GM23338 (cell line): ENCODE data around the gene AR. TPM values are rescaled to one million over a fixed set of nuclear protein-coding genes. Genes with fewer than 3 reads are reported as not detected.

Source experiments
- ATAC-seq: fragments of 200-7000 bp; cut with Tn5 transposase; 3 replicates; pipeline ENCODE4 v1.9.1; 2020
- DNase-seq: peaks from one replicate; pipeline ENCODE4 v3.0.0-alpha.2; 2015; ENCODE audit warnings: low spot score
- H2AFZ ChIP-seq: fragments of 200-600 bp; sonication (generic); 2 replicates; pipeline ENCODE4 v1.8.0; 2016; ENCODE audit warnings: antibody characterized with exemption, mild to moderate bottlenecking, moderate library complexity
- H3F3A ChIP-seq: fragments of 200-600 bp; sonication (generic); replicated peaks from 2 replicates; pipeline ENCODE4 v1.8.0; 2017; ENCODE audit warnings: antibody characterized with exemption, mixed run types, low read depth
- H3K27ac ChIP-seq: fragments of 200-600 bp; sonication (generic); 2 replicates; pipeline ENCODE4 v1.6.1; 2016; ENCODE audit warnings: low read depth
- H3K27me3 ChIP-seq: fragments of 200-600 bp; sonication (generic); 2 replicates; pipeline ENCODE4 v1.8.0; 2016; ENCODE audit warnings: mild to moderate bottlenecking, mixed run types, moderate library complexity; ENCODE audit not compliant: insufficient read depth
- H3K36me3 ChIP-seq: fragments of 200-600 bp; sonication (generic); 2 replicates; pipeline ENCODE4 v1.8.0; 2016; ENCODE audit warnings: mild to moderate bottlenecking; ENCODE audit not compliant: insufficient read depth
- H3K4me1 ChIP-seq: fragments of 200-600 bp; sonication (generic); 2 replicates; pipeline ENCODE4 v1.8.0; 2016; ENCODE audit warnings: mild to moderate bottlenecking, moderate library complexity; ENCODE audit not compliant: insufficient read depth
- H3K4me2 ChIP-seq: fragments of 200-600 bp; sonication (generic); 2 replicates; pipeline ENCODE4 v1.7.1; 2017; ENCODE audit warnings: mixed run types
- H3K4me3 ChIP-seq: fragments of 200-600 bp; sonication (generic); 2 replicates; pipeline ENCODE4 v1.6.1; 2016; ENCODE audit warnings: mixed run types
- H3K79me2 ChIP-seq: fragments of 200-600 bp; sonication (generic); replicated peaks from 2 replicates; pipeline ENCODE4 v1.8.0; 2017; ENCODE audit warnings: mild to moderate bottlenecking; ENCODE audit not compliant: insufficient read depth
- H3K9me2 ChIP-seq: fragments of 200-600 bp; sonication (generic); 2 replicates; pipeline ENCODE4 v1.8.0; 2017; ENCODE audit not compliant: insufficient read depth
- H4K20me1 ChIP-seq: fragments of 200-600 bp; sonication (generic); replicated peaks from 2 replicates; pipeline ENCODE4 v1.8.0; 2017; ENCODE audit warnings: mild to moderate bottlenecking; ENCODE audit not compliant: insufficient read depth
- H3K27ac Mint-ChIP-seq: 2 replicates; pipeline ENCODE4 v1.8.0; 2020; ENCODE audit warnings: inconsistent platforms, mild to moderate bottlenecking, moderate library complexity, mixed read lengths
- H3K27me3 Mint-ChIP-seq: 3 replicates; pipeline ENCODE4 v1.8.0; 2022; ENCODE audit warnings: low read depth, mild to moderate bottlenecking, moderate library complexity, mixed read lengths, inconsistent platforms; ENCODE audit not compliant: insufficient read depth, poor library complexity
- H3K36me3 Mint-ChIP-seq: 3 replicates; pipeline ENCODE4 v1.8.0; 2021; ENCODE audit warnings: low read depth, mild to moderate bottlenecking, inconsistent platforms, moderate library complexity, mixed read lengths
- H3K4me1 Mint-ChIP-seq: 3 replicates; pipeline ENCODE4 v1.8.0; 2020; ENCODE audit warnings: mild to moderate bottlenecking, inconsistent platforms, mixed read lengths
- H3K4me3 Mint-ChIP-seq: 3 replicates; pipeline ENCODE4 v1.8.0; 2021; ENCODE audit warnings: moderate library complexity, mild to moderate bottlenecking, inconsistent platforms, mixed read lengths
- H3K9me3 Mint-ChIP-seq: 3 replicates; pipeline ENCODE4 v1.8.0; 2020; ENCODE audit warnings: moderate library complexity, mild to moderate bottlenecking, inconsistent platforms, mixed read lengths
- CREB1 ChIP-seq: fragments of 250-450 bp; sonication (Bioruptor Pico); IDR thresholded peaks from 2 replicates; pipeline ENCODE4 v1.5.0; 2020; ENCODE audit warnings: low read depth, mild to moderate bottlenecking, moderate library complexity
- CTCF ChIP-seq, 2 experiments: fragments of 200-600 bp in 1 of 2; sonication (generic) in 1 of 2; conservative IDR thresholded peaks; 2 replicates each; pipeline versions ENCODE4 v1.5.1 to v1.6.1; 2016 to 2017; ENCODE audit warnings: antibody characterized with exemption in 2 of 2, low read depth in 2 of 2, mild to moderate bottlenecking in 2 of 2, moderate library complexity in 1 of 2
- EZH2 ChIP-seq: fragments of 200-600 bp; sonication (generic); IDR thresholded peaks from one replicate; pipeline ENCODE4 v1.8.0; 2017; ENCODE audit warnings: antibody characterized with exemption, mild to moderate bottlenecking, low read depth; ENCODE audit not compliant: unreplicated experiment
- EZH2phosphoT487 ChIP-seq: fragments of 200-600 bp; sonication (generic); IDR thresholded peaks from one replicate; pipeline ENCODE4 v1.8.1; 2018; ENCODE audit warnings: antibody characterized with exemption; ENCODE audit not compliant: unreplicated experiment
- JUNB ChIP-seq: IDR thresholded peaks from one replicate; pipeline ENCODE4 v1.6.1; 2016; ENCODE audit warnings: antibody characterized with exemption; ENCODE audit not compliant: unreplicated experiment
- NANOG ChIP-seq: IDR thresholded peaks from 2 replicates; pipeline ENCODE4 v1.6.1; 2016; ENCODE audit warnings: antibody characterized with exemption, borderline replicate concordance
- POLR2AphosphoS5 ChIP-seq: IDR thresholded peaks from 2 replicates; pipeline ENCODE4 v1.6.1; 2016; ENCODE audit warnings: antibody characterized with exemption, low read depth
- REST ChIP-seq: IDR thresholded peaks from one replicate; pipeline ENCODE4 v1.6.1; 2018; ENCODE audit warnings: antibody characterized with exemption; ENCODE audit not compliant: unreplicated experiment
- STAT1 ChIP-seq: IDR thresholded peaks from one replicate; pipeline ENCODE4 v1.6.1; 2016; ENCODE audit warnings: antibody characterized with exemption; ENCODE audit not compliant: unreplicated experiment
- ZNF114 ChIP-seq: fragments of 250-450 bp; sonication (Bioruptor Pico); IDR thresholded peaks from 2 replicates; pipeline ENCODE4 v1.5.0; 2020; ENCODE audit warnings: mild to moderate bottlenecking, moderate library complexity
- ZNF331 ChIP-seq: fragments of 250-450 bp; sonication (Bioruptor Pico); IDR thresholded peaks from 2 replicates; pipeline ENCODE4 v1.5.0; 2020; ENCODE audit warnings: low read depth, mild to moderate bottlenecking, moderate library complexity
- polyA plus RNA-seq: library from polyadenylated mRNA; unstranded; fragments of >200 nt; fragmentation: Nextera tagmentation; extraction: Ambion mirVana; gene quantifications from 2 replicates; pipeline ENCODE4 v1.2.1, GENCODE V29; 2016
- total RNA-seq: library from RNA; depleted of rRNA; stranded (reverse); fragments of >200 nt; shearing (Covaris generic); gene quantifications from 2 replicates; pipeline ENCODE4 v1.2.3, GENCODE V29; 2014
- TF ChIP-seq, protein P1 (sequence below): IDR thresholded peaks from 2 replicates; pipeline ENCODE4 v1.6.1; 2016; ENCODE audit warnings: antibody characterized with exemption
- TF ChIP-seq, protein P2 (sequence below): fragments of 250-450 bp; sonication (Bioruptor Pico); IDR thresholded peaks from 2 replicates; pipeline ENCODE4 v1.5.0; 2020; ENCODE audit warnings: mild to moderate bottlenecking, moderate library complexity

AR gene
- total and polyA plus RNA-seq, 2 experiments from 2014 or later = 11.2 to 13.3 TPM

- Histone ChIP-seq H2AFZ (no peak overlapping the region), H3K27me3 (no peaks in the 10 kb centered on the region), H3K4me2 (no peak overlapping the region), H3K36me3 (no peaks in the 10 kb centered on the region), H3K79me2 (0 out of 2 replicates have a peak, but pooled peaks cover 5% of the 10 kb centered on the region), H3K27ac (no peak overlapping the region), H3F3A (no peaks in the 10 kb centered on the region), H3K4me1 (no peaks in the 10 kb centered on the region), H3K9me2 (no peaks in the 10 kb centered on the region), H4K20me1 (no peaks in the 10 kb centered on the region), H3K4me3 (no peak overlapping the region)
- ATAC-seq = no peak
- Mint-ChIP-seq H3K27ac (no peak overlapping the region), H3K27me3 (no peaks in the 10 kb centered on the region), H3K36me3 (peaks cover 3% of the 10 kb centered on the region; the same call in 1 of the 3 replicates), H3K4me3 (no peak overlapping the region), H3K9me3 (no peaks in the 10 kb centered on the region; the same call in 2 of the 3 replicates), H3K4me1 (no peaks in the 10 kb centered on the region)
- no peak for DNase-seq
- no peak for TF ChIP-seq JUNB
- TF ChIP-seq POLR2AphosphoS5 = no peak
- no peak for TF ChIP-seq EZH2
- TF ChIP-seq CTCF (conservative IDR thresholded peaks at IDR 0.05; ENCODE audit: low read depth in 2 of 2) = no peak
- no peak for TF ChIP-seq ZNF114 (CRISPR knock-in tag)
- TF ChIP-seq NANOG = no peak
- TF ChIP-seq, protein P1, sequence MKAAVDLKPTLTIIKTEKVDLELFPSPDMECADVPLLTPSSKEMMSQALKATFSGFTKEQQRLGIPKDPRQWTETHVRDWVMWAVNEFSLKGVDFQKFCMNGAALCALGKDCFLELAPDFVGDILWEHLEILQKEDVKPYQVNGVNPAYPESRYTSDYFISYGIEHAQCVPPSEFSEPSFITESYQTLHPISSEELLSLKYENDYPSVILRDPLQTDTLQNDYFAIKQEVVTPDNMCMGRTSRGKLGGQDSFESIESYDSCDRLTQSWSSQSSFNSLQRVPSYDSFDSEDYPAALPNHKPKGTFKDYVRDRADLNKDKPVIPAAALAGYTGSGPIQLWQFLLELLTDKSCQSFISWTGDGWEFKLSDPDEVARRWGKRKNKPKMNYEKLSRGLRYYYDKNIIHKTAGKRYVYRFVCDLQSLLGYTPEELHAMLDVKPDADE = no peak
- TF ChIP-seq STAT1 = no peak
- TF ChIP-seq EZH2phosphoT487 = no peak
- TF ChIP-seq REST = no peak
- TF ChIP-seq CREB1 = no peak
- TF ChIP-seq, protein P2, sequence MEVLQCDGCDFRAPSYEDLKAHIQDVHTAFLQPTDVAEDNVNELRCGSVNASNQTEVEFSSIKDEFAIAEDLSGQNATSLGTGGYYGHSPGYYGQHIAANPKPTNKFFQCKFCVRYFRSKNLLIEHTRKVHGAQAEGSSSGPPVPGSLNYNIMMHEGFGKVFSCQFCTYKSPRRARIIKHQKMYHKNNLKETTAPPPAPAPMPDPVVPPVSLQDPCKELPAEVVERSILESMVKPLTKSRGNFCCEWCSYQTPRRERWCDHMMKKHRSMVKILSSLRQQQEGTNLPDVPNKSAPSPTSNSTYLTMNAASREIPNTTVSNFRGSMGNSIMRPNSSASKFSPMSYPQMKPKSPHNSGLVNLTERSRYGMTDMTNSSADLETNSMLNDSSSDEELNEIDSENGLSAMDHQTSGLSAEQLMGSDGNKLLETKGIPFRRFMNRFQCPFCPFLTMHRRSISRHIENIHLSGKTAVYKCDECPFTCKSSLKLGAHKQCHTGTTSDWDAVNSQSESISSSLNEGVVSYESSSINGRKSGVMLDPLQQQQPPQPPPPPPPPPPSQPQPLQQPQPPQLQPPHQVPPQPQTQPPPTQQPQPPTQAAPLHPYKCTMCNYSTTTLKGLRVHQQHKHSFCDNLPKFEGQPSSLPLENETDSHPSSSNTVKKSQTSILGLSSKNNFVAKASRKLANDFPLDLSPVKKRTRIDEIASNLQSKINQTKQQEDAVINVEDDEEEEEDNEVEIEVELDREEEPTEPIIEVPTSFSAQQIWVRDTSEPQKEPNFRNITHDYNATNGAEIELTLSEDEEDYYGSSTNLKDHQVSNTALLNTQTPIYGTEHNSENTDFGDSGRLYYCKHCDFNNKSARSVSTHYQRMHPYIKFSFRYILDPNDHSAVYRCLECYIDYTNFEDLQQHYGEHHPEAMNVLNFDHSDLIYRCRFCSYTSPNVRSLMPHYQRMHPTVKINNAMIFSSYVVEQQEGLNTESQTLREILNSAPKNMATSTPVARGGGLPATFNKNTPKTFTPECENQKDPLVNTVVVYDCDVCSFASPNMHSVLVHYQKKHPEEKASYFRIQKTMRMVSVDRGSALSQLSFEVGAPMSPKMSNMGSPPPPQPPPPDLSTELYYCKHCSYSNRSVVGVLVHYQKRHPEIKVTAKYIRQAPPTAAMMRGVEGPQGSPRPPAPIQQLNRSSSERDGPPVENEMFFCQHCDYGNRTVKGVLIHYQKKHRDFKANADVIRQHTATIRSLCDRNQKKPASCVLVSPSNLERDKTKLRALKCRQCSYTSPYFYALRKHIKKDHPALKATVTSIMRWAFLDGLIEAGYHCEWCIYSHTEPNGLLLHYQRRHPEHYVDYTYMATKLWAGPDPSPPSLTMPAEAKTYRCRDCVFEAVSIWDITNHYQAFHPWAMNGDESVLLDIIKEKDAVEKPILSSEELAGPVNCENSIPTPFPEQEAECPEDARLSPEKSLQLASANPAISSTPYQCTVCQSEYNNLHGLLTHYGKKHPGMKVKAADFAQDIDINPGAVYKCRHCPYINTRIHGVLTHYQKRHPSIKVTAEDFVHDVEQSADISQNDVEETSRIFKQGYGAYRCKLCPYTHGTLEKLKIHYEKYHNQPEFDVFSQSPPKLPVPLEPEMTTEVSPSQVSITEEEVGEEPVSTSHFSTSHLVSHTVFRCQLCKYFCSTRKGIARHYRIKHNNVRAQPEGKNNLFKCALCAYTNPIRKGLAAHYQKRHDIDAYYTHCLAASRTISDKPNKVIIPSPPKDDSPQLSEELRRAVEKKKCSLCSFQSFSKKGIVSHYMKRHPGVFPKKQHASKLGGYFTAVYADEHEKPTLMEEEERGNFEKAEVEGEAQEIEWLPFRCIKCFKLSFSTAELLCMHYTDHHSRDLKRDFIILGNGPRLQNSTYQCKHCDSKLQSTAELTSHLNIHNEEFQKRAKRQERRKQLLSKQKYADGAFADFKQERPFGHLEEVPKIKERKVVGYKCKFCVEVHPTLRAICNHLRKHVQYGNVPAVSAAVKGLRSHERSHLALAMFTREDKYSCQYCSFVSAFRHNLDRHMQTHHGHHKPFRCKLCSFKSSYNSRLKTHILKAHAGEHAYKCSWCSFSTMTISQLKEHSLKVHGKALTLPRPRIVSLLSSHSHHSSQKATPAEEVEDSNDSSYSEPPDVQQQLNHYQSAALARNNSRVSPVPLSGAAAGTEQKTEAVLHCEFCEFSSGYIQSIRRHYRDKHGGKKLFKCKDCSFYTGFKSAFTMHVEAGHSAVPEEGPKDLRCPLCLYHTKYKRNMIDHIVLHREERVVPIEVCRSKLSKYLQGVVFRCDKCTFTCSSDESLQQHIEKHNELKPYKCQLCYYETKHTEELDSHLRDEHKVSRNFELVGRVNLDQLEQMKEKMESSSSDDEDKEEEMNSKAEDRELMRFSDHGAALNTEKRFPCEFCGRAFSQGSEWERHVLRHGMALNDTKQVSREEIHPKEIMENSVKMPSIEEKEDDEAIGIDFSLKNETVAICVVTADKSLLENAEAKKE (CRISPR knock-in tag) = no peak
- TF ChIP-seq ZNF331 (CRISPR knock-in tag) = no peak
Observed at GRCh38 chrX:67622053-67622585, 78.3 kb downstream of the AR start.
